Measurements from ENCODE around the gene ADAM12. TPM values are rescaled to one million over a fixed set of nuclear protein-coding genes. Genes with fewer than 3 reads are reported as not detected.

The ADAM12 gene
- total and polyA plus RNA-seq, 10 of the 15 experiments (the other 5 are each of a cell fraction or from before 2014, with no cell fraction given) = under 0.01 to 0.62 (median 0.04) TPM; not detected in 5

DNA sequence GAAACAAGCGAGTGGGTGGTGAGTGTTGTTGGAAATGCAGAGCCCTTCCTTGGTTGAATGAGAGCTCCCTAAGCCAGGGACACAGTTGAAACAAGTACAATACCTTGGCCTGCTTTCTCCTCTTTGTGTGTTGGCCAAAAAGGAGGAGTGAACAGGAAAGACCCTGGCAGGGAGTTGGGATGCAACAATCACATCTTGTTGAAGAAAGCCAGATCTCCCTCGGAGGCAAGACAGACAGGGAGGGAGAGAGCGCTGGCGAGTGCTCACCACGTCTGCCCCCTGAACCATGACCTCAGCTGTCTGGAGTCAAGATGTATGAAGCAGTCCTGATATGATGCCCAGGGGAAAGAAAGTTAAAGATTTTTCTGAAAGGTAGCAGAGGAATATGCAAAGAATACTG lies 66.8 kb downstream of the ADAM12 start (continued):
- TF ChIP-seq ZNF622 (IDR thresholded peaks at IDR 0.05) (no peak), USF1 (IDR thresholded peaks at IDR 0.05; ENCODE audit: borderline replicate concordance, extremely low read length, insufficient read depth, low read depth, low read length) (no peak), ELK1 (IDR thresholded peaks at IDR 0.05; ENCODE audit: low read depth, low read length) (no peak), SP1 (IDR thresholded peaks at IDR 0.05; ENCODE audit: low read depth, low read length) (no peak), IRF4 (IDR thresholded peaks at IDR 0.05; ENCODE audit: low read depth, low read length) (no peak), SUZ12 (IDR thresholded peaks at IDR 0.05; ENCODE audit: unreplicated experiment) (no peak), JUND (IDR thresholded peaks at IDR 0.05; ENCODE audit: low read depth, low read length) (no peak)

- ChIA-PET RAD21 (ENCODE audit: unreplicated experiment) (no interaction called here), POLR2A (no interaction called here), SMC1A (ENCODE audit: uncharacterized antibody, unreplicated experiment) (no interaction called here), CTCF (no interaction called here)
- TF ChIP-seq STAT1 (conservative IDR thresholded peaks at IDR 0.05) (no peak), TBL1XR1 (IDR thresholded peaks at IDR 0.05; ENCODE audit: low read depth, low read length) (no peak), RB1 (IDR thresholded peaks at IDR 0.05; ENCODE audit: borderline replicate concordance) (no peak), RELA (IDR thresholded peaks at IDR 0.05; ENCODE audit: borderline replicate concordance, partially characterized antibody) (no peak), FOXK2 (IDR thresholded peaks at IDR 0.05) (no peak)
- H3K4me2 ChIP-seq (ENCODE audit: control insufficient read depth, insufficient read depth) = no peak overlapping the region
- H3K36me3 ChIP-seq (ENCODE audit: control insufficient read depth in 2 of 2, insufficient read depth in 2 of 2, low read length in 1 of 2) = no peaks in the 10 kb centered on the region
- in situ Hi-C loops (cut with MboI) = no loop called here
- no peak for ATAC-seq
- H4K20me1 ChIP-seq (ENCODE audit: control insufficient read depth, insufficient read depth) = no peaks in the 10 kb centered on the region
- intact Hi-C loops (cut with micrococcal nuclease; ENCODE audit: unreplicated experiment) = no loop called here
- no peak overlapping the region for H2AFZ ChIP-seq (ENCODE audit: control insufficient read depth, low read depth, low read length)
- 29% methylated on average over 3 of the region's 3 CpGs for WGBS (ENCODE audit: insufficient coverage, insufficient replicate concordance, low lambda C conversion rate, missing lambda C conversion rate)
- no peak for FAIRE-seq
- H3K9me3 ChIP-seq (replicated peaks; ENCODE audit: control insufficient read depth, insufficient read depth, low read length) = no peaks in the 10 kb centered on the region
- BruUV-seq (replicated peaks) = no TSS peak
- H3K9ac ChIP-seq (ENCODE audit: control insufficient read depth, insufficient read depth, low read length) = no peak overlapping the region
- H3K4me3 ChIP-seq = no peak overlapping the region
- no peaks in the 10 kb centered on the region for H3K79me2 ChIP-seq (ENCODE audit: control insufficient read depth, insufficient read depth, low read length)
- H3K27ac ChIP-seq (ENCODE audit: control insufficient read depth, insufficient read depth) = no peak overlapping the region
- no peak for DNase-seq (ENCODE audit: low read depth, low spot score)
- no peaks in the 10 kb centered on the region for H3K27me3 ChIP-seq (replicated peaks in 1 of 2; ENCODE audit: control insufficient read depth in 2 of 2, insufficient read depth in 2 of 2, low read length in 1 of 2)
- no peaks in the 10 kb centered on the region for H3K4me1 ChIP-seq (ENCODE audit: control insufficient read depth, insufficient read depth, low read length)
Observed at GRCh38 chr10:126317751-126318150, 70.5 kb downstream of the ADAM12 start.

Data from GM12878 (cell line).